Right lobe of liver (tissue), 4 donors: Measurements from ENCODE around the gene HESX1.

Source experiments
- POLR2A ChIP-seq: fragments of 450-650 bp; IDR thresholded peaks from one replicate; pipeline ENCODE4 v1.6.1; 2017; ENCODE audit warnings: antibody characterized with exemption, mild to moderate bottlenecking
- TF ChIP-seq, protein P1 (sequence below), 4 donors: fragments of 200-600 bp in 3 of 4; fragments of 450-650 bp in 1 of 4; IDR thresholded peaks; one replicate each; pipeline versions ENCODE4 v1.5.1 to v1.8.0; 2016 to 2022; ENCODE audit warnings: antibody characterized with exemption in 4 of 4, mild to moderate bottlenecking in 2 of 4
- donor health status: DM: no; HTN: no; CAD: no.
- donor health status: DM: no; HTN: no; CAD: no.
- donor health status: DM: no; HTN: yes; CAD: no.

DNA sequence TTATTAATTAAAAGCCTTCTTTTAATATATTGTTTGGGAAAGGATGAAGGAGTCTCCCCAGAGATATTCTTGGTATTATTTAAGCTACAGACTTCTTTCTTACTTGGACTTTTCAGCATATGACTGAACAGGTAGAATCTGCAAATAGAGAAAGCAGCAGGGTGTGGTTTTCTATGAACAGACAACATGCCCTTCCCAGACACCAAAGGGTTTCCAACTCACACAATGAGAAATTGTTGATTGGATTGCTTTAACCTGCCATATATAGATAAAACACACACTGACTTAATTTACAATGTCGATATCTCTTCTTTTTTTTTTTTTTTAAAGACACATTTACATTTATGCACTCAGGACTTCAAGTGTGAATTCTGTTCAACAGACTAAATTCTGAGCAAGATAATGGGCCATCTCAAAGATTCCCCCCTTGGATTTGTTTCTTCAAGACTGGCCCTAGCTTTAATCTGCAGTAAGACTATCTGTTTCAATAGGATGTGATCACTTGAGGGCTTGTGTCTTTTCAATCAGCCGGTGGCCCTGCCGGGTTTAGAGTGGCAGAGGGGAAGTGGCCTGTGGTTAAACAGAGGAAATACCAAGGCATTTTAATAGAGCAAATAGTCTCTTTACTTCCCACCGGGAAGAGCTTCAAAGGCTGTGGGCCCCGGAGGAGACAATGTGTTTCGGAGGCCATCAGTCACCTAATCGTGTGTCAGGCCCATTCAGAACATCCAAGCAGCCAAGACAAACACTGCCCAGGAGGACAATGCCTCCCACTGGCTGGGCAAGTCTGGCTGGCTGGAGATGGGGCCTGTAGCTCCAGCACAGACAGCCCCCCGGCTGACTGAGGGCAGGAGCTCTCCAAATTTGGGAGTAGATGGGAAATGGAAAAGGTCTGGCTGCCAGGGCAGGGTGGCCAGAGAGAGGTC, 40.7 kb downstream of the HESX1 start:
- TF ChIP-seq POLR2A: no peak
- TF ChIP-seq, protein P1, sequence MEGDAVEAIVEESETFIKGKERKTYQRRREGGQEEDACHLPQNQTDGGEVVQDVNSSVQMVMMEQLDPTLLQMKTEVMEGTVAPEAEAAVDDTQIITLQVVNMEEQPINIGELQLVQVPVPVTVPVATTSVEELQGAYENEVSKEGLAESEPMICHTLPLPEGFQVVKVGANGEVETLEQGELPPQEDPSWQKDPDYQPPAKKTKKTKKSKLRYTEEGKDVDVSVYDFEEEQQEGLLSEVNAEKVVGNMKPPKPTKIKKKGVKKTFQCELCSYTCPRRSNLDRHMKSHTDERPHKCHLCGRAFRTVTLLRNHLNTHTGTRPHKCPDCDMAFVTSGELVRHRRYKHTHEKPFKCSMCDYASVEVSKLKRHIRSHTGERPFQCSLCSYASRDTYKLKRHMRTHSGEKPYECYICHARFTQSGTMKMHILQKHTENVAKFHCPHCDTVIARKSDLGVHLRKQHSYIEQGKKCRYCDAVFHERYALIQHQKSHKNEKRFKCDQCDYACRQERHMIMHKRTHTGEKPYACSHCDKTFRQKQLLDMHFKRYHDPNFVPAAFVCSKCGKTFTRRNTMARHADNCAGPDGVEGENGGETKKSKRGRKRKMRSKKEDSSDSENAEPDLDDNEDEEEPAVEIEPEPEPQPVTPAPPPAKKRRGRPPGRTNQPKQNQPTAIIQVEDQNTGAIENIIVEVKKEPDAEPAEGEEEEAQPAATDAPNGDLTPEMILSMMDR (IDR thresholded peaks at IDR 0.05): no peak
